Epithelial cell of prostate (primary cell): ENCODE results near the gene EIF4G3.
"Not testable (repeated sequence)": the region's sequence is repeated elsewhere in the genome, so short reads cannot be mapped to it uniquely, and the experiment has no call there.

Experiments used
- DNase-seq: peaks from one replicate; pipeline ENCODE4 v3.0.0-alpha.2; 2011; ENCODE audit warnings: low read depth, low spot score
- H3K27ac ChIP-seq: fragments of 450-650 bp; 2 replicates; pipeline ENCODE4 v1.5.1; 2017; ENCODE audit warnings: mild to moderate bottlenecking

EIF4G3 gene

DNA sequence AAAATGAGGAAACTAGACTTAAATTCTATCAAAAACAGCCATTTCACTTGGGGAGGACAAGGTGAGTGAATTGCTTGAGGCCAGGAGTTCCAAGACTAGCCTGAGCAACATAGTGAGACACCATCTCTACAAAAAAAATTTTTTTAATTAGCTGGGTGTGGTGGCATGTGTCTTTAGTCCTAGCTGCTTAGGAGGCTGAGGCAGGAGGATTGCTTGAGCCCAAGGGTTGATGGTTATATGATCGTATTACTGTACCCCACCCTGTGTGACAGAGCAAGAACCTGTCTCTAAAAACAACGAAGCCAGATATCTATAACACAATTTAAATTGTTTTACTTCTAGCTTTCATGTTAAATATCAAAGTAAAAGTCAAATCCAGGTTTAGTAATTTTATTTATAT, 263.5 kb downstream of the EIF4G3 start:
- no peak for DNase-seq
- no peak overlapping the region for H3K27ac ChIP-seq

GRCh38 chr1:20907526-20907925, 269.2 kb downstream of the EIF4G3 start:
- not testable (repeated sequence) for DNase-seq

GRCh38 chr1:20903437-20903836, 273.3 kb downstream of the EIF4G3 start:
- no peak for DNase-seq
- no peak overlapping the region for H3K27ac ChIP-seq

More at GRCh38 chr1:20907526-20907925, 269.2 kb downstream of the EIF4G3 start:
- not testable (repeated sequence) for H3K27ac ChIP-seq

- DNase-seq = no peak
- no peak overlapping the region for H3K27ac ChIP-seq
These were observed 276.6 kb downstream of the EIF4G3 start for GRCh38 chr1:20900056-20900455.

GRCh38 chr1:20899154-20899972, 277.3 kb downstream of the EIF4G3 start:
- no peak overlapping the region for H3K27ac ChIP-seq
- no peak for DNase-seq

DNA sequence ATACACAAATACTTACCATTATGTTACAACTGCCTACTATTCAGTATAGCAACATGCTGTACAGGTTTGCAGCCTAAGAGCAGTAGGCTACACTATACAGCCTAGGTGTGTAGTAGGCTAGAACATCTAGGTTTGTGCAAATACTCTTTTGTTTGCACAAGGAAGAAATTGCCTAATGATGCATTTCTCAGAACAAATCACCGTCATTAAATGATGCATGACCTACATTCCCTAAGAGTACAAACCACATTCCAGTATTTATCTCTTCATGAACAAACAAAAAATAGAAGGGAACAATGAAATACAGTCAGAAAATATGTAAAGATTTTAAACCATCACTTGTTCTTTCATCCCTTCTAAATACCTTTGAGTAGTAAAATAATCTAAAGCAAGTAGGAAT, 279.9 kb downstream of the EIF4G3 start:
- DNase-seq = peak; percentile 46
- peak overlapping the region; percentile 60 for H3K27ac ChIP-seq

- H3K27ac ChIP-seq = peak overlapping the region; percentile 6
- no peak for DNase-seq
These were observed 282.8 kb downstream of the EIF4G3 start for GRCh38 chr1:20893931-20894330.

DNA sequence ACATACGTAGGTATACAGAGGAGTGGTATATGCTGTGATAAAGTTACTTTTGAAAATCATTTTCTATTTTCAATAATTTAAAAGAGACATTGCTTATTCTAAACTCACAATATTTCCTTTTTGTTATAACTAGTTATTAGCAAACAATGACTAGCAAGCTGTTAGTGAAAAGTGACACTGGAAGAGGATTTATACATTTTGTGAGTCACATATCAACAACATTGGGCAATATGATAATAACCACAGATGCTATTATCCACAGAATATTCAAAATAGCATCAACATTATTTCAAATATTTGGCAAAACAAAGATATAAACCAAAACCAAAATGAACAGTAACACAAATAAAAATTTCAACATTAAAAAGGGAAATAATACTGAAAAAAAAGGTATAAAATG, 285.6 kb downstream of the EIF4G3 start:
- DNase-seq = no peak
- H3K27ac ChIP-seq = no peak overlapping the region

DNA sequence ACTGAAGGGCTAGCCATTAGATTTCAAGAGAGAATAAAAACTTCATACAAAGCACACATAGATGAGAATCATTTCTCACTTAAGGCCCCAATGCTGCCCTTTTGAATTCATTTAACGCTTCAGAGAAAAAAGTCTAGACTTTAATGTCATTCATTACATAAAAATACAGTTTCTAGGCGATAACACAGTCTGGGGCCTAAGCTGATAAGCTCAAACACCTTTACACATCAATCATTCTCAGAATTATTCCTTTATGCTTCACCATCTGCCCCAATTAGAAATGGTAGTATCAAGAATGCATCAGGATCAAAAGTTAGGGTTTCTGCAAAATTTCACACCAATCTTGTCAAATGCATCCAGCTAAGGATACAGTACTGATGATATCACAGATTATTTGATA, 289.5 kb downstream of the EIF4G3 start:
- DNase-seq = no peak
- no peak overlapping the region for H3K27ac ChIP-seq

- no peak for DNase-seq
- peak overlapping the region; percentile 80 for H3K27ac ChIP-seq
These were observed 291.6 kb downstream of the EIF4G3 start for GRCh38 chr1:20885121-20885520.

GRCh38 chr1:20884513-20884912, 292.2 kb downstream of the EIF4G3 start:
- H3K27ac ChIP-seq = peak overlapping the region; percentile 80
- no peak for DNase-seq

GRCh38 chr1:20883766-20884165, 292.9 kb downstream of the EIF4G3 start:
- peak; percentile 36 for DNase-seq
- H3K27ac ChIP-seq = peak overlapping the region; percentile 80

GRCh38 chr1:20882837-20883236, 293.9 kb downstream of the EIF4G3 start:
- H3K27ac ChIP-seq = peak overlapping the region; percentile 80
- DNase-seq = no peak

GRCh38 chr1:20878799-20879198, 297.9 kb downstream of the EIF4G3 start:
- no peak overlapping the region for H3K27ac ChIP-seq
- DNase-seq = no peak

GRCh38 chr1:20875198-20875973, 301.3 kb downstream of the EIF4G3 start:
- no peak for DNase-seq
- H3K27ac ChIP-seq = no peak overlapping the region

DNA sequence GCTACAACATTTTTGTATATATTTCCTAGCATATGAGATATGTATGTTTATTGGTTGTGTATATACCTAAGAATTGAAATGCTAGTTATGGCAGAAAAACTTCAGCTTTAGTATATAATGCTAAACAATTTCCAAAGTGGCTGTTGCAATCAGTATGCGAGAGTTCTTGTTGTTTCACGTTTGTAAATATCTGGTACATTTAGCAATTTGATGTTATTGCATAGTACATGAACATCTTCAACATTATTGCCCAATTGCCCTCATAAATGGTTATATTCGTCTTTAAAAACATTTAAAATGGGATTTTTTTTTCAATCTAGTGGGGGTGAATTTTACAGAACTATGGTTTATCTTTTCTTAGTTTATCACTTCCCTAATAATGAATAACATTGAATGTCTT, 303.4 kb downstream of the EIF4G3 start:
- DNase-seq = no peak
- H3K27ac ChIP-seq = no peak overlapping the region

- no peak overlapping the region for H3K27ac ChIP-seq
- no peak for DNase-seq
These were observed 305.3 kb downstream of the EIF4G3 start for GRCh38 chr1:20871419-20871818.

- DNase-seq = no peak
- no peak overlapping the region for H3K27ac ChIP-seq
These were observed 306.0 kb downstream of the EIF4G3 start for GRCh38 chr1:20870718-20871117.

- no peak overlapping the region for H3K27ac ChIP-seq
- DNase-seq = no peak
These were observed 308.4 kb downstream of the EIF4G3 start for GRCh38 chr1:20868263-20868662.

DNA sequence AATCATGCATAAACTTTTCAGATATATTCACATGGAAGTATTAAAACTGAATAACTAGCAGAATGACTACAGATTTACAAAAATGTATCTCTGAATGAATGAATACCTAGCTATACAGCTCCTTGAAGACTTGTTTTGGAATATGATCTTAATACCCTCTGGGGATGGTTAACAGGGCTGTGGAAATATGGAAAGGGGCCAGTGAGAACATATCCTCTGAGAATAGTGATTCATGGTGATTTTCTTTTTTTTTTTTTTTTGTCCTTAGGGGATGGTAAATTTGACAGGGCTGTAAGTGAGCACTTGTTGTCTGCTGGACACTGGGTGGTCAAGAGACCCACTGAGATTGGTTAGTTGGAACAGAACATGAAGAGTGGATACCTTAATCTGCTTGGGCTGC, 308.9 kb downstream of the EIF4G3 start:
- no peak for DNase-seq
- no peak overlapping the region for H3K27ac ChIP-seq

- no peak for DNase-seq
- no peak overlapping the region for H3K27ac ChIP-seq
These were observed 309.6 kb downstream of the EIF4G3 start for GRCh38 chr1:20867062-20867461.
